Inferior parietal cortex (tissue), 1 donor: ENCODE measurements around the gene HSDL2.
"Not testable (repeated sequence)": the region's sequence is repeated elsewhere in the genome, so short reads cannot be mapped to it uniquely, and the experiment has no call there.

Experiments used
- DNase-seq: peaks from one replicate; pipeline ENCODE4 v3.0.0-alpha.2; 2016; ENCODE audit errors: extremely low spot score

Gene HSDL2

DNA sequence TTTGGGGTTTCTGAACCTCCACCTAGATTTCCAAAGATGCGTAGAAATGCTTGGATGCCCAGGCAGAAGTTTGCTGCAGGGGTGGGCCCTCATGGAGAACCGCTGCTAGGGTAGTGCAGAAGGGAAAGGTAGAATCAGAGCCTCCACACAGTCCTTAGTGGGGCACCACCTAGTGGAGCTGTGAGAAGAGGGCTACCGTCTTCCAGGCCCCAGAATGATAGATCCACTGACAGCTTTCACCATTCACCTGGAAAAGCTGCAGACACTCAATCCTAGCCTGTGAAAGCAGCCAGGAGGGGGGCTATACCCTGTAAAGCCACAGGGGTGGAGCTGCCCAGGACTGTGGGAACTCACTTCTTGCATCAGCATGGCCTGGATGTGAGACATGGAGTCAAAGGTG lies 13.3 kb upstream of the HSDL2 start:
- DNase-seq: no peak

DNA sequence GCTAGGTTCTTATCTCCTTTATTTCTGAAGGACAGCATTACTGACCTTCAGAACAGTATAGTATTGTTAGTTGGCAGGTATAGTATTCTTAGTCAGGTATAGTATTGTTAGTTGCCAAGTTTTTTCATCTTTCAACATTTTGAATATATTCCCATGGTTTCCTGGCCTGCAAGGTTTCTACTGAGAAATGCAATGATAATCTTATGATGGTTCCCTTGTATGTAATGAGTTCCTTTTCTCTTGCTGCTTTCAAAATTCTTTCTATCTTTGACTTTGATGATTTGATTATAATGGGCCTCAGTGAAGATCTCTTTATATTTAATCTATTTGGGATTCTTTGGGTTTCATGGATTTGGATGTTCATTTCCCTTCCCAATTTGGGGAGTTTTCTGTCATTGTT lies 12.4 kb upstream of the HSDL2 start:
- no peak for DNase-seq

DNA sequence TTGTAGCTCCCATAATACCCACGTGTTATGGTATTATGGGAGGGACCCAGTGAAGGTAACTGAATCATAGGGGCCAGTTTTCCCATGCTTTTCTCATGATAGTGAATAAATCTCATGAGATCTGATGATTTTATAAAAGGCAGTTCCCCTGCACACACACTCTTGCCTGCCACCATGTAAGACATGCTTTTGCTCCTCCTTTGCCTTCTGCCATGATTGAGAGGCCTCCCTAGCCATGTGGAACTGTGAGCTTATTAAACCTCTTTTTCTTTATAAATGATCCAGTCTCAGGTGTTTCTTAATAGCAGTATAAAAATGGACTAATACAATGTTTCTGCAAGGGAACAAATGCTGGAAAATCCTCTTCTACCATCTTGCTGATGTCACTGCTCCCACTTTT lies 10.1 kb upstream of the HSDL2 start:
- no peak for DNase-seq

DNA sequence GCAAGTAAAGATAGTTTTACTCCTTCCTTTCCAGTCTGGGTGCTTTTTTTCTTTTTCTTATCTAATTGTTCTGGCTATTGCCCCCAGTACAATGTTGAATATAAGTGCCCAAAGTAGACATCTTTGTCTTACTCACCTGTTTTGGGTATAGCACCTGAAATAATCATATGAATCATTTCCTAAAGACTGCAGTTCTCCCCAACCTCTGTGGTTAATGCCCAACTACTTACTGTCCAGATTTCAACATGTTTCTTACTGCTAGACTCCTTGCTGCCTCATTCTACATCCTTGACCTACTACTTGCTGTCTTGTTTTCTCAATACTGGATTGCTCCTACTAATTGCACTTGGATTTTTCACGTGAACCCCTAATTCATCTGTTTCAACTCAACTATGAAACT lies 8.8 kb upstream of the HSDL2 start:
- DNase-seq: no peak

DNA sequence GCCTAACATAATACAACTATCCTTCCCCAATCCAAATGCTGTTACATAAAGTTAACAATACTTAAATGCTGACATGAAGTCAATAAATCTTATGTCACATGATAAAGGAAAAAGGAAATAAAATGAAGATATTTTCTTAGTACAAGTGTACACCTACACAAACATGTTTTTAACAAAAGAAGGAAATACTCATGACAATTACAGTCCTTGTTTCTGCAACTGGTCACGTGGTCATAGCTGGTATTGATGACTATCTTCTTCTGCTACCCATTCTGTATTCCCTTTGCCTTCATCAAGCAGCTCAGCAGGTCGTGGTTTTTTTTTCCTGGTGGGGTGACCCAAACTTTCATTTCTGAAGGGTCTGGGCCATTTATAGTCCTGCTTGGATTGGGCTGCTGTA lies 6.2 kb upstream of the HSDL2 start:
- not testable (repeated sequence) for DNase-seq

DNA sequence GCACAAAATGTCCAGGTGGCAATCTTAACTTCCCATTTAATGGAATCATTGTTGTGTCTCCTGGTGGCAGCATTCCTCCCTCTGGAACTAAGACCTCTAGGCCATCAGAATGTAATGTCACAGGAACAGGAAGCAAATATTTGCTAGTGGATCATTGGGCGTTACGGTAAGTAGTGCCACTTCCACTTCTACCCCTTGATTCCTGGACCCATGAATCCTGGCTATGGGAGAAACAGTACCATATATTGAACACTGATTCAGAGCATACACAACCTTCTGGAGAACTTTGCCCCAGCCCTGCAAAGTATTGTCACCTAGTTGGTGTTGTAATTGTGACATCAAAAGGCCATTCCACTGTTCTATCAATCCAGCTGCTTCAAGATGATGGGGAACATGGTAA lies 5.7 kb upstream of the HSDL2 start:
- DNase-seq: not testable (repeated sequence)

DNA sequence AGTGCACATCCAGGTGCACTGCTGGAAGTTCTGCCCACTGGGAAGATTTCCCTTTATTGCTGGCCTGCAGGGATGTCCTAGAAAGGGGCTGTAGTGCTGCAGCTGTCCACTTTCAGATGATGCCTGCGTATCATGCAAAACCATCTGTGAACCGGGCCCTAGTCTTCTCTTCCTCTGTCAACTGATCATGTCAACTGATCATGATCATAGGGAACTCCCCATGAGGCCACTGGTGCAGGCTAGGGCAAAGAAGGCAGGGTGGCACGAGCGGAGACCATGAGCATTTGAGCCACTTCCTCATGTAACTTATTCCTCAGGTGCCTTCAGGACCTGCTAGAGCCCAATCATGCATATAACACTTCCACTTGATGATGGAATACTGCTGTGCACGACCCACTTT lies 4.5 kb upstream of the HSDL2 start:
- no peak for DNase-seq

DNA sequence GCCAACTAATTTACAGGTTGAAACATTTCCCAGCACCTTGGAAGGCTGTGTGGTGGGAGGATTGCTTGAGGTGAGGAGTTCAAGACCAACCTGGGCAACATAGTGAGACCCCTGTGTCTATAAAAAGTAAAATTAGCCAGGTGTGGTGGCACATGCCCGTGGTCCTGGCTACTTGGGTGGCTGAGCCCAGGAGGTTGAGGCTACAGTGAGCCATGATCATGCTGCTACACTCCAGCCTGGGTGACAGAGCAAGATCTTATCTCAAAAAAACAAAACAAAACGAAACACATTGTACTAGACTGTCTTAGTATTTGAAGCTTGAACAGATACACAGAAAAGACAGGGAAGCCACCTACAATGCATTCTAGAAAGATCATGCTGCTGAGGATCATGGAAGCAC lies 2.8 kb upstream of the HSDL2 start:
- DNase-seq: no peak

DNA sequence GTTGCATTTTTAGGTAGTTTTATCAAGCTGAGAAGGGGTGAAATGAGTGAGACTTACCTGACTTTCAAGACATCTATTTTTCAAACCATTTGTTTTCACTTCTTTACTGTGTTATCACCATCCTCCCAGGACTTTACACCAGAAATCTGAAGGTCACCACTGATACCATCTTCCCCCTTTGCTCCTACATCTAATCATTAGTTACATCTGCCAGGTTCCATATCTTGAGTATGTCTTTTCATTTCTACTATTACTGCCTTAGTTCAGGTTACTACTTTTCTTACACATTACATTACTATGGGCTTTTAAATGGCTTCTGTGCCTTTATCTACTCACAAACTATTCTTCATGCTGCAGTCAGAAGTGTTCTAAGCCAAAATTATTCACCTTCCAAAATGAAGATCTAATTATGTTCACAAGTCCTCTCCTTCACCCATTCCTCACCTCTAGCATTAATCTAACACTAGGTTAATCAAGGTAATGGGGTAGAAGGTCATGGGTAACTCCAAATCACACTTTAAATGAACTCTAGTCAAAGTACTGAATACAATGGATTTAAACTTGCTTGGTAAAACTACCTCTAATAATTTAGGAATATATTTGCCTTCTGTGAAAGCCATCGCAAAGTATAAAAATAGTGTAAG lies 2.1 kb upstream of the HSDL2 start:
- DNase-seq: no peak

DNA sequence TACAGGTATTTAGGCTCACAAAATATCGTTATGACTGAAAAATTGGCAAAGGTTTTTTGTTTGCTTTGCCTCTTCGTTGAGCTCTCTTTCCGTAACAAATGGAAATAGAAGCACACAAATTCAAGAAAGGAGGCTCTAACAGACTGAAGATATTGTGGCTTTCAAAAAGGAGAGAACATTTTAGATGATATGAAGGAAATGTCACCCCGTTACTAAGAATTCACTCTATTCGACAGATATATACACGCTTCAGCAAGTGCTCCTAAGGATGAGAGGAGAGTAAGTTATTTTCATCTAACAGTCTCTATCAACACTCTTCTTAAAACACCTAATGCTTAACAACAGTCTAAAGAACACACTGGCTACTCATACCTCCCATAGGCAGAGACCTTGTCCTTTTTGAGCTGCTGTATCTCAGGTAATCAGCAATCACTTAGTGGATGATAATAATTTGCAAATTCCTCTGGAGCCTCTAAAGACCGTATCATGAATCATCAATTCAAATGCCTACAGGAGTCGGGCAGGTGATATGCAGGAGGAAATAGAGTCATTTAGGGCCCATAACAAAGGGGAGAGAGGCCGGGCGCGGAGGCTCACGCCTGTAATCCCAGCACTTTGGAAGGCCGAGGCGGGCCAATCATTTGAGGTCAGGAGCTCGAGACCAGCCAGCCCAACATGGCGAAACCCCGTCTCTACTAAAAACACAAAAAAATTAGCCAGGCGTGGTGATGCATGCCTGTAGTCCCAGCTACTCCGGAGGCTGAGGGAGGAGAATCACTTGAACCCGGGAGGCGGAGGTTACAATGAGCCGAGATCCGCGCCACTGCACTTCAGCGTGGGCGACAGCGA lies 1.4 kb upstream of the HSDL2 start:
- no peak for DNase-seq

DNA sequence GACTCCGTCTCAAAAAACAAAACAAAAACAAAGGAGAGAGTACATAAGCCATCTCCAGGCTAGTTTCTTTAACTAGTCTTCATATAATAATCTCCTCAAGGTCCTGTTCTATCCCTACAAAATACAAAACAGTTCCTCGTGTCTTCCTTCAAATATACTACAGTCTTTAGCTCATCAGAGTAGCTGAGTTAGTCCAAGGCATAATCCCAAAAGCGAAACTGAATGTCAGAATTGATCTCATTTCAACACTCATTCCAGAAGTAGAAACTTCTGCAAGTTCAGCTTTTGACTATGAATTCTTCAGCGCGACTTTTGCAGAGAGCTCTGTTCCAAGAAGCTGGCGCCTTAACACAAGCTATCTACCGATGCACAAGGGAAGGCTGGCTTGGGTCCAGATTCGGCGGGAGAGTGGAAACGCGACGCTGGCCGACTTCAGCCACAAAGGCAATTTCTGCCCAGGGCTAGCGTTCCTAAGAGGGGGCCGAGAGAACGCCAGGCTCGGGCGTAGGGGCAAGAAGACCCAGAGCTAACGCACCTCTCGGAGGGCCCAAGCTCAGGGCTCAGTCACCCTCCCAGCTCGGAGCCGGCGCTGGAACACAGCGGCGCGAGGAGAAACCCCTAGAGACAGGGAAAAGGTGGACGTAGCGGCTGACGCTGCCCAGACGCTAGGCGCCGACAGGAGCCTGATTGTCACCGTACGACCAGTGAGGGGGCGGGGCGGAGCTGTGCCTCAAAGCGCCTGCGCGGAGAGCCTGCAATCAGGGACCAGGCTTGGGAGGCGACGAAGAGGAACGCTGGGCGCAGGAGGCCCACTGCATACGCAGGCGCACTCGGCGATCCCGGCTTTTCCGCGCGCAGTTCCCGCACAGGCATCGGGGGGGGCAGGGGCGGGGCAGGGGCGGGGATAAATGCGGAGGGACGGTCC lies 469 bp upstream of the HSDL2 start:
- DNase-seq: peak; percentile 98

DNA sequence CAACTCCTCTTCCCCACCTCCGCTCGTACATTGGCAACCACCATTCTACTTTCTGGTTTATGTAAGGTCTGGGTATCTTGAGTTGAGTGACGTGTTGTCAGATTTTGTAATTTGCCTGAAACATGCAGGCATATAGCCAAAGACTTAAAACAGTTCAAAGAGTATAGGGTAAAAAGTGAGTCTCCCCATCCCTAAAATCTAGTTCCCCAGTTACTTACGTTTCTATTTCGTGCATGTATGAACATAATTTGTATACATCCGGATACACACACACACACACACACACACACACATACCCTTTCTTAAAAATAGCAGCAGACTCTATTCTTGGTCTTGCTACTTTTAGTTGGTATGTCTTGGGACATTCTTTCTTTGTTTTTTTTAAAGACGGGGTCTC lies 915 bp downstream of the HSDL2 start:
- DNase-seq: no peak

DNA sequence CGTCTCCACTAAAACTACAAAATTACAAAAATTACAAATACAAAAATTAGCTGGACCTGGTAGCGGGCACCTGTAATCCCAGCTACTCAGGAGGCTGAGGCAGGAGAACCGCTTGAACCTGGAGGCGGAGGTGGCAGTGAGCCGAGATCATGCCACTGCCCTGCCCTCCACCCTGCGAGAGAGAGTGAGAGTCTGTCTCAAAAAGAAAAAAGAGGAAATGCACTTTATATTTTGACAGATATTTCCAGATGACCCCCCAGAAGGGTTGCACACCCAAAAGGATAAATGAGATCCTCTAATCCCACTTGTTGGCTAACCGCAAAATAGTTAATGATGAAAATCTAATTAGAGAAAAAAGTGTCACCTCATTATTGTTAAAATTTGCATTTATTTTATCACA lies 2.2 kb downstream of the HSDL2 start:
- DNase-seq: no peak

DNA sequence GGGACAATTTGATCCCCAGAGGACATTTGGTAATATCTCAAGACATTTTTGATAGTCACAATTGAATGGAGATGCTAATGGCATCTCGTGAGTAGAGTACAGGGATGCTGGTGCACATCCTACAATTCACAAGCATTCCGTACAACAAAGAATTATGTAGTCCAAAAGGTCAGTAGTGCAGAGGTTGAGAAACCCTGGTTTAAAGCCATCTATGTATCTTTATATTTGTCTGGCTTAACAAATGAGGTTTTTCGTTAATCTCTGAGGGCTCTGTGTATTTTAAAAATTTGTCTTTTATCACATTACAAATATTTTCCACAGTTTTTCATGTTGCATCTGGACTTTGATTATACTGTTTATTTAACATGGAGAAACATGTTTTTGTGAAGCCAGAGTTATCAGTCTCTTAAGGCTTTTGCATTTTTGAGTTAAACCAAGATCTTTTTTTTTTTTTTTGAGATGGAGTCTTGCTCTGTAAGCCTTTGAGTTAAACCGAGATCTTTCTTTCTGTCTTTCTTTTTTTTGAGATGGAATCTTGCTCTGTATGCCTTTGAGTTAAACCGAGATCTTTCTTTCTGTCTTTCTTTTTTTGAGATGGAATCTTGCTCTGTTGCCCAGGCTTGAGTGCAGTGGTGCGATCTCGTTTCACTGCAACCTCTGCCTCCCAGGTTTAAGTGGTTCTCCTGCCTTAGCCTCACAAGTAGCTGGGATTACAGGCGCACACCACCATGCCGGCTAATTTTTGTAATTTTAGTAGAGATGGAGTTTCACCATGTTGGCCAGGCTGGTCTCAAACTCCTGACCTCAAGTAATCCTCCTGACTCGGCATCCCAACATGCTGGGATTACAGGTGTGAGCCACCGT lies 2.8 kb downstream of the HSDL2 start:
- DNase-seq: no peak

DNA sequence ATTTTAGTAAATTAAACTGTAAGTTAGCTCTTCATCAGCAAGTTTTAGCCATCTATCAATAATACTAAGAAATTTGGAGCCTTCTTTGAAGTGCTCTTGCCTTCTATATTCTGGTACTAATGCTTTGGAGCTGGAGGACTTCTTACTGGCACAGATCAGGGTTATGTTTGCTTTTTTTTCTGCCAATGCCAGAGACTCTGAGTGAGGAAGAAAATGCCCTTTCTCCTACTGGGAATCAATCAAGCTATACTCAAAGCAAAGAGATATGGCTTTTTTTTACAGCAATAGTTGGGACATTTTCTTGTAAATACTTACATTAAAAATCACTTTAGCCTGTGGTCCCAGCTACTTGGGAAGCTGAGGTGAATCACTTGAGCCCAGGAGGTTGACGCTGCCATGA lies 4.3 kb downstream of the HSDL2 start:
- DNase-seq: no peak

DNA sequence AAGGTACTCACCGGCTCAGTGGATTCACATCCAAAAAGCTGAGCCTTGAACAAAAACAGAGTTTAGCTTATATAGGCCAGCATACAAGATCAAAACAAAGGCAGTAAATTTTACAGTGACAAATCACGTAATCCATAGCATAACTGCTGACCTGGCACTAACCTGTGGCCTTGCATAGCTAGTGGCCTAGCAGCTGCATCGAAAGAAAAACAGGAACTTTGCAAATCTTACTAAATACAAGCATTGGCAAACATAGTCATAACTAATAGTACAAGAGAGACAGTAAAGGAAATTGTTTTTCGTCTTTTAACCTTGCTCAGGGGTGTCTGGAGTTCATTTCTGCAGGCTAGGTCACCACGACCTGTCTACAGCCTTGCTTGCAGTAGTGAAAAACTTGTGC lies 4.8 kb downstream of the HSDL2 start:
- DNase-seq: no peak

DNA sequence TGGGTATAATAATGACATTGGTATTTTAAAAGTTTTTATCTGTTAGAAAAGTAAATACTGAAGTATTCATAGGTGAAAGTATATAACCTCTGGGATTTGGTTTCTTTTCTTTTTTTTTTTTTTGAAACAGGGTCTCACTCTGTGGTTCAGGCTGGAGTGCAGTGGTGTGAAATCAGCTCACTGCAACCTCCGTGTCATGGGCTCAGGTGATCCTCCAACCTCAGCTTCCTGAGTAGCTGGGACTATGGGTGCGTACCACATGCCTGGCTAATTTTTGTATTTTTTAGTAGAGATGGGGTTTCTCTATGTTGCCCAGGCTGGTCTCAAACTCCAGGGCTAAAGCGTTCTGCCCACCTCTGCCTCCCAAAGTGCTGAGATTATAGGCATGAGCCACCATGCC lies 7.2 kb downstream of the HSDL2 start:
- DNase-seq: no peak

DNA sequence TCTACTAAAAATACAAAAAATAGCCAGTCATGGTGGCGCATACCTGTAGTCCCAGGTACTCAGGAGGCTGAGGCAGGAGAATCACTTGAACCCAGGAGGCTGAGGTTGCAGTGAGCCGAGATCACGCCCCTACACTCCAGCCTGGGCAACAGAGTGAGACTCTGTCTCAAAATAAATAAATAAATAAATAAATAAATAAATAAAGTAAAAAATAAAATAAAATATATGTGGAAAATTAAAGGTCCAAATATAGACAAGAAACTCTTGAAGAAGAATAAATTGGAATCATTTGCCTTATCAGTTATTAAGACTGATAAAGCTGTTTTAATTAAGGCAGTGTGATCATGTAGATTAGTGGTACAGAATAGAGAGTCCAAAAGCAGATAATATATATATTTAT lies 10.0 kb downstream of the HSDL2 start:
- DNase-seq: not testable (repeated sequence)

DNA sequence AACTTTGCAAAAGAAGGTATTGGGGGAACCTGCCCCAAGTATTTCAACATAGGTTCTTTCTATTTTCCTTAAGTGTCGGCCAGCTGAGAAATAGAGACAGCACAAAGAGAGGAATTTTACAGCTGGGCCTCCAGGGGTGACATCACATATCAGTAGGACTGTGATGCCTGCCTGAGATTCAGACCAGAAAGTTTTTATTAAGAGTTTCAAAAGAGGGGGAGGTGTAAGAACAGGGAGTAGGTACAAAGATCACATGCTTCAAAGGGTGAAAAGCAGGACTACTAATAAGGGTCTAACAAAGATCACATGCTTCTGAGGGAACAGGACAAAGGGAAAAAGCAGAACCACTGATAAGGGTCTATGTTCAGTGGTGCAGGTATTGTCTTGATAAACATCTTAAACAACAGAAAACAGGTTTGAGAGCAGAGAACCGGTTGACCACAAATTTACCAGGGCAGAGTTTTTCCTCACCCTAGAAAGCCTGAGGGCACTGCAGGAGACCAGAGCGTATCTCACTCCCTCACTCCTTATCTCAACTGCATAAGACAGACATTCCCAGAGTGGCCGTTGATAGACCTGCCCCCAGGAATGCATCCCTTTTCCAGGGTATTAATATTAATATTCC lies 12.1 kb downstream of the HSDL2 start:
- DNase-seq: not testable (repeated sequence)

DNA sequence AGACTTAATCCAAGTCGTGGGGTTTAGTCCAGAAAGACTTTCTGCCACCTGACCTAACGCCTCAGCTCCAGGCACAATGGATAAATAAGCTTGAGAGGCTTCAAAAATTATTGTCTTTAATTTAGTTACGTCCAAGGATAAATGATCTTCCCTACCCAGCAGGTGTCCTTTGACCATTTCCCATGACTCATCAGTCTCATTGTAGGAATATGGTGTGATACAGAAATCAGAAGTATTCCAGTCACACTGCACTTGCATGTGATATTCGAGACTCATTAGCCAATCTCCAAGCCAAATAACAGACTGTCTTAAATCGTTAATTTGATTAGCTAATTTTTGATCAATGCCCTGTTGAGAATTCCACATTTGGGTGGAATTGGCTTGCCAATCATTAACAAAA lies 13.2 kb downstream of the HSDL2 start:
- DNase-seq: not testable (repeated sequence)

DNA sequence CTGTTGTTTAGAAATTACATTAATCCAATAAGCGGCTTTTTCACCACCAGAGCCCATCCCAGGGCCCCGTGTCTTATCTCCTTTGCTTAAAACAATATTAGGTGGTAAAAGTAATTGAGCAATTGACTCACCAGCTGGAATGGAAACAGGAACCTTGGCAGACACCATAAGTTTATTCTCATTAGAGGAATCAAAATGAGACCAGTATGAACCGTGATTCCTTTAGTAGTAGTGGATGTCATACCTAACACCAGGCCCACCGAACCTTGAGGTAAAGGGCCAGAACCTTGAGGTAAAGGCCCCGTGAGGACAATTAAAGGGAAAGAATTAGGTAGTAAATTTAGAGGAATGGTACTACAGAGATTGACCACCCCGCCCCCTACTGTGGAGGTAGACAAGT lies 16.5 kb downstream of the HSDL2 start:
- no peak for DNase-seq
